Measurements from ENCODE around the gene PDE2A.
A peak's percentile ranks its signal among the peaks of the same experiment; 100 is the strongest.

Gene PDE2A

DNA sequence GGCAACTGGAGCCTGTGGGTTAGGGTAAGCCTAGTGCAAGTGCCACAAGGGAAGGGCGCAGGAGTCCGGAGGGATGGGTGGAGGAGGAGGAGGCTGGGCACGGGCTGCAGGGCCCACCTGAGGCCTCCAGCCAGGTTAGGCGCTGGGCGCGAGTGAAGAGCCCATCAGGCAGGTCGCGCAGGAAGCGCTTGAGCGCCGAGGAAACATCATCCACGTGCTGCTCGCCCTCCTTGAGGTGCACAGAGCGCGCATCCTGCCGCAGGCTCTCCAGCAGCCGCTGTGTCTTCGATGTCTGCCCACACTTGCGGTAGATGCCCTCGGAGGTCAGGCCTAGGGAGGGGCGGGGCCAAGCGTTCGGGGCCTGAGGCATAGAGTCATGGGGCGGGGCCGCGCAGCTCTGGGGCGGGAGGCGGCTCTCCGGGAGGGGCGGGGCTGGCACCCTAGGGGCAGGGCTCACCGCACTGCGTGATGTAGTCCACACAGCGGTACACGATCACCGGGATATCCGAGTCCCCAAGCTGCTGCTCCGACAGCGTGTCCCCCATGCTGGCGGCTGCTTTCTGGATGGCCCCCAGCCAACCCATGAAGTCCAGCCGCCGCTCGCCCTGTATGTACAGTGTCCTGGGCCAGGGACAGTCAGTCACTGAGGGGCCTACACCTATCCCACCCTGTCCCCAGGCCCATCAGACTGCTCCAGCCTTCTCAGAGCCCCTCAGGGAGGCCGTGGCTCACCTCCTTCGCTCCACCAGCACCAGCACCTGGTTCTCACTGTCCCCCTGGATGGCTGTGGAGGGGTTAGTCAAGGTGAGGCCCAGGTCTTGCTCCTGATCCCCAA, 22.9 kb upstream of the PDE2A start:
- peaks cover 36% of the 10 kb centered on the region for H4K20me1 ChIP-seq (ENCODE audit: insufficient read depth, low read length)
- H3K27me3 ChIP-seq (ENCODE audit: low read depth, low read length) = no peaks in the 10 kb centered on the region
- H3K36me3 ChIP-seq (replicated peaks; ENCODE audit: low read depth, low read length) = peaks cover 84% of the 10 kb centered on the region
- H2AFZ ChIP-seq (ENCODE audit: low read depth, low read length) = no peak overlapping the region
- no peaks in the 10 kb centered on the region for H3K79me2 ChIP-seq (ENCODE audit: low read length)
- H3K4me2 ChIP-seq (ENCODE audit: low read length) = no peak overlapping the region
- TF ChIP-seq, protein P1, sequence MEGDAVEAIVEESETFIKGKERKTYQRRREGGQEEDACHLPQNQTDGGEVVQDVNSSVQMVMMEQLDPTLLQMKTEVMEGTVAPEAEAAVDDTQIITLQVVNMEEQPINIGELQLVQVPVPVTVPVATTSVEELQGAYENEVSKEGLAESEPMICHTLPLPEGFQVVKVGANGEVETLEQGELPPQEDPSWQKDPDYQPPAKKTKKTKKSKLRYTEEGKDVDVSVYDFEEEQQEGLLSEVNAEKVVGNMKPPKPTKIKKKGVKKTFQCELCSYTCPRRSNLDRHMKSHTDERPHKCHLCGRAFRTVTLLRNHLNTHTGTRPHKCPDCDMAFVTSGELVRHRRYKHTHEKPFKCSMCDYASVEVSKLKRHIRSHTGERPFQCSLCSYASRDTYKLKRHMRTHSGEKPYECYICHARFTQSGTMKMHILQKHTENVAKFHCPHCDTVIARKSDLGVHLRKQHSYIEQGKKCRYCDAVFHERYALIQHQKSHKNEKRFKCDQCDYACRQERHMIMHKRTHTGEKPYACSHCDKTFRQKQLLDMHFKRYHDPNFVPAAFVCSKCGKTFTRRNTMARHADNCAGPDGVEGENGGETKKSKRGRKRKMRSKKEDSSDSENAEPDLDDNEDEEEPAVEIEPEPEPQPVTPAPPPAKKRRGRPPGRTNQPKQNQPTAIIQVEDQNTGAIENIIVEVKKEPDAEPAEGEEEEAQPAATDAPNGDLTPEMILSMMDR (IDR thresholded peaks at IDR 0.05; ENCODE audit: low read depth, low read length) = no peak
- TF ChIP-seq EZH2phosphoT487 (IDR thresholded peaks at IDR 0.05; ENCODE audit: low read depth) = no peak
- no peak overlapping the region for H3K9ac ChIP-seq (ENCODE audit: low read length)
- peaks cover 13% of the 10 kb centered on the region for H3K4me1 ChIP-seq (ENCODE audit: low read length)
- H3K4me3 ChIP-seq (ENCODE audit: low read length) = no peak overlapping the region
- H3K9me3 ChIP-seq (ENCODE audit: insufficient read depth, low read length) = no peaks in the 10 kb centered on the region
- H3K27ac ChIP-seq (ENCODE audit: low read length) = no peak overlapping the region

DNA sequence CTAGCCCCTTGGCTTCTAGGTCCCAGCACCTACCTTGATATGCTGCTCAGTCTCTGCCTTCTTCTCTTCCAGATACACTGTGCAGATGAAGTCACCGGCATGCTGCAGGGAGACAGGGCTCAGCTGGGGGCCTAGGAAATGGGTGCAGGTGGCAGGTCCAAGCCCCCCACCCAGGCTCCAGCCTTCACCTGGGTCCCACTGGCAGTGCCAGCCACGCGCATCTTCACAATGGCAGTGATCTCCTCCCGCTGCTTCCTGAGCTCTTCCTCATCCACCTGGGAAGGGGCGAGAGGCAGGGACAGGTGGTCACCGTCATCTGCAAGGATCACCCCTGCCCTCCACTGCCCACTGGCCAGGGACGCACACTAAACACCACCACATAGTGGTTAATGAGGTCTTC, 21.1 kb upstream of the PDE2A start:
- no peak for TF ChIP-seq EZH2phosphoT487 (IDR thresholded peaks at IDR 0.05; ENCODE audit: low read depth)
- TF ChIP-seq, protein P1 (IDR thresholded peaks at IDR 0.05; ENCODE audit: low read depth, low read length) = no peak

DNA sequence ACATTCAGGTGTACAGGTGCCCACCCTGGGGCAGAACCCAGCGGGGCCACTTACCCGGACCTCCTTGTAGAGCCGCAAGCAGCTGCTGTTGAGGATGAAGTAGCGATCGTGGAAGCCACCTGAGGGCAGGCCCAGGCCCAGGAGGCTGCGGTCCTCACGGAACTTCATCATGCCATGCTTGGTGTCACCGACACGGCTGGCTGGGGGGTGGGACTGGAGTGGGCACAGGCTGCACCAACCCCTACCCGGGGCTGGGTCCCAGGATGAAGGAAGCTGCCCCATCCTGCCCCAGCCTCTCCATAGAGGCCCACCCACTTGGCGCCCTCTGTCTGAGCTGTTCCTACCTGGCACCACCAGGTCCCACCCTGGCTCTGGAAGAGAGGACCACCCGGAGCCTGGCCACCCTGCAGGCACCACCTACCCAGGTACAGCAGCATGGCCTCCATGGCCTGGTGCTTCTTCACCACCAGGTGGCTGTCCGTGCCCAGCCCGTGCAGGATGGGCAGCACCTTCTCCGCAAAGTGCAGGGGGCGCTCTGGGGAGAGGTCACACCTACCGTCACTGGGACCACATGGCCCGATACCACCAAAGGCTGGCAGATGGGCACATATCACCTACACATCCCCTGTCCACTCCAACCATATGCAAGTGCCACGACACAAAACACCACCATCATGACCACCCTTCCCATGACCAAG, 19.2 kb upstream of the PDE2A start:
- Histone ChIP-seq H3K36me3 (replicated peaks; ENCODE audit: low read depth, low read length) (peaks cover 71% of the 10 kb centered on the region), H3K4me2 (ENCODE audit: low read length) (no peak overlapping the region), H3K9ac (ENCODE audit: low read length) (no peak overlapping the region), H3K9me3 (ENCODE audit: insufficient read depth, low read length) (no peaks in the 10 kb centered on the region), H4K20me1 (ENCODE audit: insufficient read depth, low read length) (peaks cover 23% of the 10 kb centered on the region), H3K27ac (ENCODE audit: low read length) (no peak overlapping the region), H3K4me1 (ENCODE audit: low read length) (no peaks in the 10 kb centered on the region), H3K4me3 (ENCODE audit: low read length) (no peak overlapping the region), H3K27me3 (ENCODE audit: low read depth, low read length) (no peaks in the 10 kb centered on the region), H3K79me2 (ENCODE audit: low read length) (no peaks in the 10 kb centered on the region), H2AFZ (ENCODE audit: low read depth, low read length) (no peak overlapping the region)
- TF ChIP-seq EZH2phosphoT487 (IDR thresholded peaks at IDR 0.05; ENCODE audit: low read depth) = no peak
- TF ChIP-seq, protein P1 (IDR thresholded peaks at IDR 0.05; ENCODE audit: low read depth, low read length) = peak; percentile 17

More for the DNA sequence above, 21.1 kb upstream of the PDE2A start:
- Histone ChIP-seq H2AFZ (ENCODE audit: low read depth, low read length) (no peak overlapping the region), H3K4me3 (ENCODE audit: low read length) (no peak overlapping the region), H3K79me2 (ENCODE audit: low read length) (no peaks in the 10 kb centered on the region), H4K20me1 (ENCODE audit: insufficient read depth, low read length) (peaks cover 31% of the 10 kb centered on the region), H3K36me3 (replicated peaks; ENCODE audit: low read depth, low read length) (peaks cover 76% of the 10 kb centered on the region), H3K4me1 (ENCODE audit: low read length) (no peaks in the 10 kb centered on the region), H3K27ac (ENCODE audit: low read length) (no peak overlapping the region), H3K9me3 (ENCODE audit: insufficient read depth, low read length) (no peaks in the 10 kb centered on the region), H3K27me3 (ENCODE audit: low read depth, low read length) (no peaks in the 10 kb centered on the region), H3K4me2 (ENCODE audit: low read length) (no peak overlapping the region), H3K9ac (ENCODE audit: low read length) (no peak overlapping the region)

DNA sequence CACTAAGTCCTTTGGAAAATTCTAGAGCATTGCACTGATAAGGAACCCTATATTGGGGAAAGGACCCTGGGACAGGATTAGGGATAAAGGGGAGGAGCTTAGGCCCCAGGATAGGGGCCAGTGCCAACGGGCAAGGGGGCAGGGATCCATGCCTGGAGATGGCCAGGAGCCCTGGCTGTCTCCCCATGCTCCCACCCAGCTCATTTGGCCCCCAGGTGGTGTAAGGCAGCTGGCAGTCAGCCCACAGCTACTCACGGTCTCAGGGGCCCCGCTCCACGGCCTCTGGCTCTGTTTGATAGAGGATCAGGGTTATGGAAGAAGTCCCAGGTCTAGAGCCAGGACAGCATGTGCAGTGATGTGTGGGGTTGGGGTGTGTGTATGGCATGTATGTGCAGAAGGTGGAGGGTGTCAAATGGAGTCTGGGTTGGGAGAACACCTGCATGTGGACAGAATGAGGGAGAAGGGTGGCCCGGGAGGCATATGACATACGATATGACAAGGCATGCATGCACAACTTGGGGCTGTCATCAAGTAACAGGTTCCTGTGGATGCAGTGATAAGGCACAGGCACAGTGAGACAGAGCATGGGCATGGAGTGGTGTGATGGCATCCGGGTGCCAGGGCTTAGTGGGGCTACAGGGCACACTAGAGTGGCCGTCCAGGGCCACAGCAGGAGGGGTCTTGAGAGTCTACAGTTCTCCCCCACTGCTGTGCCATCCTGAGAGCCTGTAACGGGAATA, 18.4 kb upstream of the PDE2A start:
- TF ChIP-seq EZH2phosphoT487 (IDR thresholded peaks at IDR 0.05; ENCODE audit: low read depth) = no peak
- TF ChIP-seq, protein P1 (IDR thresholded peaks at IDR 0.05; ENCODE audit: low read depth, low read length) = no peak
- no peaks in the 10 kb centered on the region for H3K9me3 ChIP-seq (ENCODE audit: insufficient read depth, low read length)
- H3K9ac ChIP-seq (ENCODE audit: low read length) = no peak overlapping the region
- H4K20me1 ChIP-seq (ENCODE audit: insufficient read depth, low read length) = peaks cover 21% of the 10 kb centered on the region
- H3K4me2 ChIP-seq (ENCODE audit: low read length) = no peak overlapping the region
- H3K36me3 ChIP-seq (replicated peaks; ENCODE audit: low read depth, low read length) = peaks cover 71% of the 10 kb centered on the region
- no peak overlapping the region for H3K27ac ChIP-seq (ENCODE audit: low read length)
- H3K27me3 ChIP-seq (ENCODE audit: low read depth, low read length) = no peaks in the 10 kb centered on the region
- no peak overlapping the region for H3K4me3 ChIP-seq (ENCODE audit: low read length)
- H2AFZ ChIP-seq (ENCODE audit: low read depth, low read length) = no peak overlapping the region
- no peaks in the 10 kb centered on the region for H3K79me2 ChIP-seq (ENCODE audit: low read length)
- no peaks in the 10 kb centered on the region for H3K4me1 ChIP-seq (ENCODE audit: low read length)
